WTC11 (cell line): Measurements from ENCODE around the gene RBM20. TPM values are rescaled to one million over a fixed set of nuclear protein-coding genes. Genes with fewer than 3 reads are reported as not detected.

Experiments used
- ATAC-seq: fragments of 200-7000 bp; cut with Tn5 transposase; 2 replicates; pipeline ENCODE4 v1.10.0; 2021; ENCODE audit warnings: mild to moderate bottlenecking, moderate library complexity
- CTCF ChIA-PET: fragments of 300-600 bp; sonication (Branson Sonifier 250); formaldehyde crosslinking; loops from one replicate; lab custom pipeline; 2021; ENCODE audit warnings: antibody characterized with exemption; lab: Charles Lee
- POLR2A ChIA-PET: fragments of 350-600 bp; sonication (Branson Sonifier 250); formaldehyde crosslinking; loops from one replicate; lab custom pipeline; 2021; ENCODE audit warnings: antibody characterized with exemption; lab: Charles Lee
- DNase-seq: peaks from one replicate; pipeline ENCODE4 v3.0.0; 2021; ENCODE audit warnings: low spot score
- H3K27ac Mint-ChIP-seq: 2 replicates; pipeline ENCODE4 v1.8.0; 2021; ENCODE audit warnings: mixed read lengths
- H3K27me3 Mint-ChIP-seq: 2 replicates; pipeline ENCODE4 v1.8.0; 2021; ENCODE audit warnings: low read depth, mild to moderate bottlenecking, moderate library complexity, mixed read lengths
- H3K36me3 Mint-ChIP-seq: 2 replicates; pipeline ENCODE4 v1.8.0; 2021; ENCODE audit warnings: mixed read lengths
- H3K4me1 Mint-ChIP-seq: 2 replicates; pipeline ENCODE4 v1.8.0; 2022; ENCODE audit warnings: mixed read lengths
- H3K4me3 Mint-ChIP-seq: 2 replicates; pipeline ENCODE4 v1.8.0; 2021; ENCODE audit warnings: mild to moderate bottlenecking, moderate library complexity, mixed read lengths
- H3K9me3 Mint-ChIP-seq: 2 replicates; pipeline ENCODE4 v1.8.0; 2021; ENCODE audit warnings: mixed read lengths
- ELF4 ChIP-seq: sonication (generic); formaldehyde crosslinking; IDR thresholded peaks from 2 replicates; pipeline ENCODE4 v1.8.1; 2022; ENCODE audit warnings: low read depth, mild to moderate bottlenecking, moderate library complexity, missing genetic modification reagents
- EMX1 ChIP-seq: fragments of 250-450 bp; sonication (Bioruptor Pico); IDR thresholded peaks from 2 replicates; pipeline ENCODE4 v1.8.0; 2021; ENCODE audit warnings: mild to moderate bottlenecking
- GRHL2 ChIP-seq: fragments of 250-450 bp; sonication (Bioruptor Pico); IDR thresholded peaks from 2 replicates; pipeline ENCODE4 v1.8.0; 2022; ENCODE audit warnings: mild to moderate bottlenecking, moderate library complexity; ENCODE audit not compliant: insufficient replicate concordance, severe bottlenecking
- HMGA2 ChIP-seq: fragments of 250-450 bp; sonication (Bioruptor Pico); IDR thresholded peaks from 2 replicates; pipeline ENCODE4 v1.4.0; 2021; ENCODE audit warnings: mild to moderate bottlenecking, moderate library complexity
- JUN ChIP-seq: sonication (generic); formaldehyde crosslinking; IDR thresholded peaks from 2 replicates; pipeline ENCODE4 v1.8.0; 2023; ENCODE audit warnings: mild to moderate bottlenecking, missing genetic modification reagents
- NFYB ChIP-seq: sonication (generic); formaldehyde crosslinking; conservative IDR thresholded peaks from 2 replicates; pipeline ENCODE4 v1.8.0; 2022; ENCODE audit warnings: low read depth, missing genetic modification reagents
- NR1H2 ChIP-seq: sonication (generic); formaldehyde crosslinking; IDR thresholded peaks from 2 replicates; pipeline ENCODE4 v1.9.0; 2021; ENCODE audit warnings: mild to moderate bottlenecking, moderate library complexity, missing genetic modification reagents
- ZNF232 ChIP-seq: sonication (generic); formaldehyde crosslinking; IDR thresholded peaks from 2 replicates; pipeline ENCODE4 v1.8.0; 2022; ENCODE audit warnings: mild to moderate bottlenecking, missing genetic modification reagents
- total RNA-seq: library from RNA; stranded (reverse); gene quantifications from 3 replicates; pipeline ENCODE4 v1.2.3, GENCODE V29; 2021
- TF ChIP-seq, protein P1 (sequence below): fragments of 250-450 bp; sonication (Bioruptor Pico); IDR thresholded peaks from 2 replicates; pipeline ENCODE4 v1.9.0; 2021; ENCODE audit warnings: mild to moderate bottlenecking
- TF ChIP-seq, protein P2 (sequence below): fragments of 250-450 bp; sonication (Bioruptor Pico); conservative IDR thresholded peaks from 2 replicates; pipeline ENCODE4 v1.9.0; 2021; ENCODE audit warnings: mild to moderate bottlenecking
- TF ChIP-seq, protein P3 (sequence below): sonication (generic); formaldehyde crosslinking; conservative IDR thresholded peaks from 2 replicates; pipeline ENCODE4 v1.8.1; 2022; ENCODE audit warnings: mild to moderate bottlenecking, missing genetic modification reagents
- TF ChIP-seq, protein P4 (sequence below): sonication (generic); formaldehyde crosslinking; IDR thresholded peaks from 2 replicates; pipeline ENCODE4 v1.8.1; 2022; ENCODE audit warnings: low read depth, missing genetic modification reagents, borderline replicate concordance
- TF ChIP-seq, protein P5 (sequence below): sonication (generic); formaldehyde crosslinking; IDR thresholded peaks from 2 replicates; pipeline ENCODE4 v1.8.0; 2022; ENCODE audit warnings: missing genetic modification reagents
- TF ChIP-seq, protein P6 (sequence below): fragments of 250-450 bp; sonication (Bioruptor Pico); IDR thresholded peaks from 2 replicates; pipeline ENCODE4 v1.9.0; 2021; ENCODE audit warnings: mild to moderate bottlenecking, borderline replicate concordance

The RBM20 gene
- total RNA-seq, 1 experiment from 2014 or later: 0.52 TPM

DNA sequence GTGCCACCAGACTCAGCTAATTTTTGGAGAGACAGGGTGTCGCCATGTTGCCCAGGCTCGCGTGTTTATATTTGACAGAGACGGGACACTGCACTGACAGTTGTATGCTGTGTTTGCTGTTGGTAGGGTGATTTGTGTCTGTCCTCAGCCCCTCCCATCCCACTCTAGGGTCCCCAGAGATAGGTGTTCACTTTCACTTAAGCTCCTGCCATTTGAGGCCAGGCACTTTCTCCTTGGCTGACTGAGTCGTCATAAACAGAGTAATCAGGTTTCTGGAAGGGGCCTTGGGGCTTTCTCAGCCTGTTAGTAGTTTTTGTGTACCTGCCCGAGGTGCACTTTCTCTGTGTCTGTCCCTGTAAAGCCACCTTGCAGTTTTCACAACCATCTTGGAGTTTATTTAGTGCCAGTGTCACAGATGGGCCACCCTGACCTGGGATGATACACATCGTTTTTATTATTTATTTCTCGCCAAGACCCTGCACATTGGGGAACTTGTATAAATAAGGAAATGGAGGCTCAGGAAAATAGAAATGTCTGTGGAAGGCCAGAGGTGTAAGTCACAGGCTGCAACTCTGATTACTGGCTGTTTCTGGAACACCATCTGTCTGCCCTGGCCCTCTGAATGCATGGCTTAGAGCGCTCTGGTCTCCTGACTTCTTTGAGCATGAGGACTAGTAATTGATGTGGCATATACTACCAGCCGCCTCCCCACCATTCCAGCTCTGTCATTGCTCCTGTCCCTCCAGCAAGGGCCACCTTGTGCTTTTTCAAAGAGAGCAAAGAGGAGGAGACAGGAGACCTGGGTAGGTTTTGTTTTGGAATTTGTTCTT, 145.7 kb downstream of the RBM20 start:
- no peak for DNase-seq
- peaks cover 8% of the 10 kb centered on the region for H3K4me1 Mint-ChIP-seq
- H3K36me3 Mint-ChIP-seq: no peaks in the 10 kb centered on the region
- TF ChIP-seq, protein P1, sequence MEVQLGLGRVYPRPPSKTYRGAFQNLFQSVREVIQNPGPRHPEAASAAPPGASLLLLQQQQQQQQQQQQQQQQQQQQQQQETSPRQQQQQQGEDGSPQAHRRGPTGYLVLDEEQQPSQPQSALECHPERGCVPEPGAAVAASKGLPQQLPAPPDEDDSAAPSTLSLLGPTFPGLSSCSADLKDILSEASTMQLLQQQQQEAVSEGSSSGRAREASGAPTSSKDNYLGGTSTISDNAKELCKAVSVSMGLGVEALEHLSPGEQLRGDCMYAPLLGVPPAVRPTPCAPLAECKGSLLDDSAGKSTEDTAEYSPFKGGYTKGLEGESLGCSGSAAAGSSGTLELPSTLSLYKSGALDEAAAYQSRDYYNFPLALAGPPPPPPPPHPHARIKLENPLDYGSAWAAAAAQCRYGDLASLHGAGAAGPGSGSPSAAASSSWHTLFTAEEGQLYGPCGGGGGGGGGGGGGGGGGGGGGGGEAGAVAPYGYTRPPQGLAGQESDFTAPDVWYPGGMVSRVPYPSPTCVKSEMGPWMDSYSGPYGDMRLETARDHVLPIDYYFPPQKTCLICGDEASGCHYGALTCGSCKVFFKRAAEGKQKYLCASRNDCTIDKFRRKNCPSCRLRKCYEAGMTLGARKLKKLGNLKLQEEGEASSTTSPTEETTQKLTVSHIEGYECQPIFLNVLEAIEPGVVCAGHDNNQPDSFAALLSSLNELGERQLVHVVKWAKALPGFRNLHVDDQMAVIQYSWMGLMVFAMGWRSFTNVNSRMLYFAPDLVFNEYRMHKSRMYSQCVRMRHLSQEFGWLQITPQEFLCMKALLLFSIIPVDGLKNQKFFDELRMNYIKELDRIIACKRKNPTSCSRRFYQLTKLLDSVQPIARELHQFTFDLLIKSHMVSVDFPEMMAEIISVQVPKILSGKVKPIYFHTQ: no peak
- TF ChIP-seq NR1H2 (CRISPR knock-in tag): no peak
- H3K9me3 Mint-ChIP-seq: no peaks in the 10 kb centered on the region
- ChIA-PET POLR2A (no interaction called here), CTCF (interaction anchor here (1.0 kb wide), 1 partner anchor 14 kb away, joined by 3 read pairs; no protein-coding TSS in a partner anchor)
- no peak overlapping the region for H3K27ac Mint-ChIP-seq
- ATAC-seq: no peak
- H3K27me3 Mint-ChIP-seq: no peaks in the 10 kb centered on the region
- no peak overlapping the region for H3K4me3 Mint-ChIP-seq

DNA sequence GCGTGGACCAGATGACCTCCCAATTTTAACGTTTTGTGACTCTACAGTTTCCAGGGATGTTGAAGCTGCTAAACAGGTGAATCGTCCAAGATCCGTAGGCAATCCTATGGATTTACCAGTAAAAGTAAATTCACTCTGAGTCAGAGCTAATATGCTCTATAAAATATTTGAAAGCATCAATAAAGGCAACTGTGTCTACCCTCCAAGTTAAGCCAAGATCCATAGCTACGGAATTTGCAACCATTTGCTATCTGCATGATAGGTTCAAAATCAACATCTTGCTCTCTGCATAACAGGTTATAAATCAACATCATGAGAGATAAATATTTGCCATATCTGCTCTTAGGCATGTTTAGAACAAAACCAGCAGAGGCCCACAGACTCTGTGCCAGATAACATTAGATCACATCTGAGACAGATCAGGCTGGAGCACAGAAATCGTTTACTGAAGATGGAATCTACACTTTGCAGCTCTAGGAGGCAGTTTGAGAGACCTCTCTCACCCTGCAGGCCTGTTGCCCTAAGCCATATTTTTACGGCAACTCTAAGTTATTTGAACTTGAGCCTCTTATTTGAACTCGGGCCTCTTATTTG, 146.9 kb downstream of the RBM20 start:
- no peaks in the 10 kb centered on the region for H3K27me3 Mint-ChIP-seq
- TF ChIP-seq GRHL2 (CRISPR knock-in tag): no peak
- TF ChIP-seq, protein P2, sequence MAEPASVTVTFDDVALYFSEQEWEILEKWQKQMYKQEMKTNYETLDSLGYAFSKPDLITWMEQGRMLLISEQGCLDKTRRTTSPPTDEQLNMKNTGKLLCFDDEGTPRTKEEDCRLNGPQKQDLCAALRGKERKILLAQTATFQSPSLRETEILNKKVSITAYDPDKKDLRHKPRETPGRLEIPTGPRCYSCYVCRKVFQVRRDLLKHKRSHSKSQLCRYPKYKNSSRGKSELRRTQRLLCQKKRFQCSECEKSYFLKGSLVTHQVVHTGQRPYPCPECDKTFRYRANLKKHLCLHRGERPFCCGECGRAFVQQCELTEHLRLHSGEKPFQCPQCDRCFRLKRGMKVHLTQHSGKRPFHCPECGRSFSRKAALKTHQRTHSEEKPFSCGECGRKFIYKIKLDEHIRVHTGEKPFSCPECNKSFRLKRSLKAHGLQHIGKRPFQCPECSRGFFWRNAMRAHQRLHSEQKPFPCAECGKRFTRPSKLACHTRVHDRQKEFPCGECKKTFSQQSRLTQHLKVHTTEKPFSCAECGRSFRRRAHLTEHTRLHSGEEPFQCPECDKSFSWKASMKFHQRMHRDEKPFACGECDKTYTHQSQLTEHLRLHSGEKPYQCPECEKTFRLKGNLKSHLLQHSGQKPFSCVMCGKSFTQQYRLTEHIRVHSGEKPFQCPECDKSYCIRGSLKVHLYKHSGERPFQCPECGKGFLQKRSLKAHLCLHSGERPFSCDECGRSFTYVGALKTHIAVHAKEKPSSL (CRISPR knock-in tag): no peak
- TF ChIP-seq HMGA2 (CRISPR knock-in tag): no peak
- no peak for TF ChIP-seq EMX1 (CRISPR knock-in tag)
- TF ChIP-seq ELF4 (CRISPR knock-in tag): no peak
- ChIA-PET CTCF (interaction anchor here (1.0 to 4.7 kb wide), 2 partner anchors 13 to 45 kb away, joined by 3 to 25 read pairs; no protein-coding TSS in a partner anchor), POLR2A (no interaction called here)
- H3K27ac Mint-ChIP-seq: no peak overlapping the region
- ATAC-seq (no peak), DNase-seq (no peak)
- no peak overlapping the region for H3K4me3 Mint-ChIP-seq
- H3K9me3 Mint-ChIP-seq: no peaks in the 10 kb centered on the region
- H3K36me3 Mint-ChIP-seq: no peaks in the 10 kb centered on the region
- H3K4me1 Mint-ChIP-seq: peaks cover 6% of the 10 kb centered on the region

DNA sequence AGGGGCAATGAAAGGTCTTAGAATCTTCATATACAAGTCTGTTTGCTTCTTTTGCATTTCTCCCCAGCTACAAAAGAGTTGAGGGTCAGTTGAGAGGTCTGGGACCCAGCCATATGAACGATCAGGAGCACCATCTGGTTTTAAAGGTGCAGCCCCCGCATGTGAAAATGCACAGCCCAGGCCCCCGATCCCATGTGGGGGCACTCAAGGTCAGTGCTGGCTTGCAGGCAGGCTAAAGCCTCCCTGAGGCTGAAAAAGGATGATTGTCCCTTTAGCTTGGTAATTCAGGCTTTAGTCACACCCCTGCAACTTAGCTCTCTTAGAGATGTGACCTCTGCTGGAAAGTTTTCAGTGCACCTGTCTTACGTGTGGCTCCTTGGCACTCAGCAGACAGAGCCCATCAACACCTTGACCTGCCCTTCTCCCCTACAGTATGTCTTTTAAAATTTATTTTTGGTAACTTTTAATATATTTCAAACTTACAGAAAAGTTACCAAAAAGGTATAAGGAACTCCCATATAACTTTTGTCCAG, 147.5 kb downstream of the RBM20 start:
- no peak overlapping the region for H3K27ac Mint-ChIP-seq
- CTCF ChIA-PET: interaction anchor here (1.0 to 4.7 kb wide), 2 partner anchors 12 to 45 kb away, joined by 3 to 25 read pairs; no protein-coding TSS in a partner anchor
- DNase-seq: no peak
- TF ChIP-seq, protein P3, sequence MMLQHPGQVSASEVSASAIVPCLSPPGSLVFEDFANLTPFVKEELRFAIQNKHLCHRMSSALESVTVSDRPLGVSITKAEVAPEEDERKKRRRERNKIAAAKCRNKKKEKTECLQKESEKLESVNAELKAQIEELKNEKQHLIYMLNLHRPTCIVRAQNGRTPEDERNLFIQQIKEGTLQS: no peak
- TF ChIP-seq ZNF232 (CRISPR knock-in tag): no peak
- TF ChIP-seq, protein P4, sequence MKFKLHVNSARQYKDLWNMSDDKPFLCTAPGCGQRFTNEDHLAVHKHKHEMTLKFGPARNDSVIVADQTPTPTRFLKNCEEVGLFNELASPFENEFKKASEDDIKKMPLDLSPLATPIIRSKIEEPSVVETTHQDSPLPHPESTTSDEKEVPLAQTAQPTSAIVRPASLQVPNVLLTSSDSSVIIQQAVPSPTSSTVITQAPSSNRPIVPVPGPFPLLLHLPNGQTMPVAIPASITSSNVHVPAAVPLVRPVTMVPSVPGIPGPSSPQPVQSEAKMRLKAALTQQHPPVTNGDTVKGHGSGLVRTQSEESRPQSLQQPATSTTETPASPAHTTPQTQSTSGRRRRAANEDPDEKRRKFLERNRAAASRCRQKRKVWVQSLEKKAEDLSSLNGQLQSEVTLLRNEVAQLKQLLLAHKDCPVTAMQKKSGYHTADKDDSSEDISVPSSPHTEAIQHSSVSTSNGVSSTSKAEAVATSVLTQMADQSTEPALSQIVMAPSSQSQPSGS (CRISPR knock-in tag): no peak
- TF ChIP-seq, protein P5, sequence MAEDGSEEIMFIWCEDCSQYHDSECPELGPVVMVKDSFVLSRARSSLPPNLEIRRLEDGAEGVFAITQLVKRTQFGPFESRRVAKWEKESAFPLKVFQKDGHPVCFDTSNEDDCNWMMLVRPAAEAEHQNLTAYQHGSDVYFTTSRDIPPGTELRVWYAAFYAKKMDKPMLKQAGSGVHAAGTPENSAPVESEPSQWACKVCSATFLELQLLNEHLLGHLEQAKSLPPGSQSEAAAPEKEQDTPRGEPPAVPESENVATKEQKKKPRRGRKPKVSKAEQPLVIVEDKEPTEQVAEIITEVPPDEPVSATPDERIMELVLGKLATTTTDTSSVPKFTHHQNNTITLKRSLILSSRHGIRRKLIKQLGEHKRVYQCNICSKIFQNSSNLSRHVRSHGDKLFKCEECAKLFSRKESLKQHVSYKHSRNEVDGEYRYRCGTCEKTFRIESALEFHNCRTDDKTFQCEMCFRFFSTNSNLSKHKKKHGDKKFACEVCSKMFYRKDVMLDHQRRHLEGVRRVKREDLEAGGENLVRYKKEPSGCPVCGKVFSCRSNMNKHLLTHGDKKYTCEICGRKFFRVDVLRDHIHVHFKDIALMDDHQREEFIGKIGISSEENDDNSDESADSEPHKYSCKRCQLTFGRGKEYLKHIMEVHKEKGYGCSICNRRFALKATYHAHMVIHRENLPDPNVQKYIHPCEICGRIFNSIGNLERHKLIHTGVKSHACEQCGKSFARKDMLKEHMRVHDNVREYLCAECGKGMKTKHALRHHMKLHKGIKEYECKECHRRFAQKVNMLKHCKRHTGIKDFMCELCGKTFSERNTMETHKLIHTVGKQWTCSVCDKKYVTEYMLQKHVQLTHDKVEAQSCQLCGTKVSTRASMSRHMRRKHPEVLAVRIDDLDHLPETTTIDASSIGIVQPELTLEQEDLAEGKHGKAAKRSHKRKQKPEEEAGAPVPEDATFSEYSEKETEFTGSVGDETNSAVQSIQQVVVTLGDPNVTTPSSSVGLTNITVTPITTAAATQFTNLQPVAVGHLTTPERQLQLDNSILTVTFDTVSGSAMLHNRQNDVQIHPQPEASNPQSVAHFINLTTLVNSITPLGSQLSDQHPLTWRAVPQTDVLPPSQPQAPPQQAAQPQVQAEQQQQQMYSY (CRISPR knock-in tag): no peak
- TF ChIP-seq NFYB (CRISPR knock-in tag): no peak
- no peak for TF ChIP-seq JUN (CRISPR knock-in tag)
- TF ChIP-seq, protein P6, sequence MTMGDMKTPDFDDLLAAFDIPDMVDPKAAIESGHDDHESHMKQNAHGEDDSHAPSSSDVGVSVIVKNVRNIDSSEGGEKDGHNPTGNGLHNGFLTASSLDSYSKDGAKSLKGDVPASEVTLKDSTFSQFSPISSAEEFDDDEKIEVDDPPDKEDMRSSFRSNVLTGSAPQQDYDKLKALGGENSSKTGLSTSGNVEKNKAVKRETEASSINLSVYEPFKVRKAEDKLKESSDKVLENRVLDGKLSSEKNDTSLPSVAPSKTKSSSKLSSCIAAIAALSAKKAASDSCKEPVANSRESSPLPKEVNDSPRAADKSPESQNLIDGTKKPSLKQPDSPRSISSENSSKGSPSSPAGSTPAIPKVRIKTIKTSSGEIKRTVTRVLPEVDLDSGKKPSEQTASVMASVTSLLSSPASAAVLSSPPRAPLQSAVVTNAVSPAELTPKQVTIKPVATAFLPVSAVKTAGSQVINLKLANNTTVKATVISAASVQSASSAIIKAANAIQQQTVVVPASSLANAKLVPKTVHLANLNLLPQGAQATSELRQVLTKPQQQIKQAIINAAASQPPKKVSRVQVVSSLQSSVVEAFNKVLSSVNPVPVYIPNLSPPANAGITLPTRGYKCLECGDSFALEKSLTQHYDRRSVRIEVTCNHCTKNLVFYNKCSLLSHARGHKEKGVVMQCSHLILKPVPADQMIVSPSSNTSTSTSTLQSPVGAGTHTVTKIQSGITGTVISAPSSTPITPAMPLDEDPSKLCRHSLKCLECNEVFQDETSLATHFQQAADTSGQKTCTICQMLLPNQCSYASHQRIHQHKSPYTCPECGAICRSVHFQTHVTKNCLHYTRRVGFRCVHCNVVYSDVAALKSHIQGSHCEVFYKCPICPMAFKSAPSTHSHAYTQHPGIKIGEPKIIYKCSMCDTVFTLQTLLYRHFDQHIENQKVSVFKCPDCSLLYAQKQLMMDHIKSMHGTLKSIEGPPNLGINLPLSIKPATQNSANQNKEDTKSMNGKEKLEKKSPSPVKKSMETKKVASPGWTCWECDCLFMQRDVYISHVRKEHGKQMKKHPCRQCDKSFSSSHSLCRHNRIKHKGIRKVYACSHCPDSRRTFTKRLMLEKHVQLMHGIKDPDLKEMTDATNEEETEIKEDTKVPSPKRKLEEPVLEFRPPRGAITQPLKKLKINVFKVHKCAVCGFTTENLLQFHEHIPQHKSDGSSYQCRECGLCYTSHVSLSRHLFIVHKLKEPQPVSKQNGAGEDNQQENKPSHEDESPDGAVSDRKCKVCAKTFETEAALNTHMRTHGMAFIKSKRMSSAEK: no peak

More for the DNA sequence above, 147.5 kb downstream of the RBM20 start:
- POLR2A ChIA-PET: no interaction called here
- no peaks in the 10 kb centered on the region for H3K36me3 Mint-ChIP-seq
- H3K27me3 Mint-ChIP-seq: no peaks in the 10 kb centered on the region
- no peaks in the 10 kb centered on the region for H3K9me3 Mint-ChIP-seq
- ATAC-seq: no peak
- H3K4me3 Mint-ChIP-seq: no peak overlapping the region
- H3K4me1 Mint-ChIP-seq: peaks cover under 1% of the 10 kb centered on the region
